CD8-positive, alpha-beta memory T cell (primary cell): Measurements from ENCODE around the gene TCN2. TPM values are rescaled to one million over a fixed set of nuclear protein-coding genes. Genes with fewer than 3 reads are reported as not detected.
"Not testable (repeated sequence)": the region's sequence is repeated elsewhere in the genome, so short reads cannot be mapped to it uniquely, and the experiment has no call there.

Experiments
- CTCF ChIA-PET: fragments of 350-600 bp; sonication (Branson Sonifier 250); formaldehyde crosslinking; loops from one replicate; lab custom pipeline; 2021; ENCODE audit warnings: antibody characterized with exemption; lab: Charles Lee
- POLR2A ChIA-PET: fragments of 350-600 bp; sonication (Branson Sonifier 250); formaldehyde crosslinking; loops from one replicate; lab custom pipeline; 2021; ENCODE audit warnings: antibody characterized with exemption; lab: Charles Lee
- DNase-seq, 5 donors: peaks; one replicate each; pipeline versions ENCODE4 v3.0.0 to v3.0.0-alpha.2; 2020 to 2022; ENCODE audit warnings: mixed read lengths in 1 of 5
- H3K27ac ChIP-seq: one replicate; pipeline ENCODE4 v1.7.0; 2013; ENCODE audit warnings: low read depth, mild to moderate bottlenecking, low read length, moderate library complexity
- H3K27me3 ChIP-seq: 2 replicates; pipeline ENCODE4 v1.7.0; 2013; ENCODE audit warnings: low read length, mild to moderate bottlenecking; ENCODE audit not compliant: insufficient read depth, poor library complexity, severe bottlenecking
- H3K36me3 ChIP-seq: 2 replicates; pipeline ENCODE4 v1.7.0; 2013; ENCODE audit warnings: mild to moderate bottlenecking, low read length, moderate library complexity; ENCODE audit not compliant: insufficient read depth
- H3K4me1 ChIP-seq: 2 replicates; pipeline ENCODE4 v1.7.0; 2013; ENCODE audit warnings: mild to moderate bottlenecking, low read length, moderate library complexity; ENCODE audit not compliant: insufficient read depth
- H3K4me3 ChIP-seq: 2 replicates; pipeline ENCODE4 v1.7.0; 2013; ENCODE audit warnings: mild to moderate bottlenecking, low read length
- H3K9me3 ChIP-seq: 2 replicates; pipeline ENCODE4 v1.7.0; 2013; ENCODE audit warnings: mild to moderate bottlenecking, low read length
- H3K27ac Mint-ChIP-seq, 8 donors: one replicate each; pipeline ENCODE4 v1.8.0; 2020 to 2021; ENCODE audit warnings: mixed read lengths in 8 of 8, mild to moderate bottlenecking in 6 of 8, inconsistent platforms in 3 of 8, moderate library complexity in 3 of 8
- H3K27me3 Mint-ChIP-seq, 2 donors: one replicate each; pipeline ENCODE4 v1.8.0; 2020 to 2021; ENCODE audit warnings: mixed read lengths in 2 of 2, mild to moderate bottlenecking in 1 of 2, moderate library complexity in 1 of 2
- H3K36me3 Mint-ChIP-seq, 3 donors: one replicate each; pipeline ENCODE4 v1.8.0; 2020 to 2021; ENCODE audit warnings: mixed read lengths in 3 of 3, inconsistent platforms in 1 of 3, mild to moderate bottlenecking in 1 of 3
- H3K4me1 Mint-ChIP-seq, 3 donors: one replicate each; pipeline ENCODE4 v1.8.0; 2020 to 2021; ENCODE audit warnings: mixed read lengths in 3 of 3, inconsistent platforms in 1 of 3, mild to moderate bottlenecking in 1 of 3
- H3K4me3 Mint-ChIP-seq, 7 donors: one replicate each; pipeline ENCODE4 v1.8.0; 2020 to 2021; ENCODE audit warnings: mixed read lengths in 7 of 7, mild to moderate bottlenecking in 6 of 7, moderate library complexity in 4 of 7, inconsistent platforms in 2 of 7
- H3K9me3 Mint-ChIP-seq, 5 donors: one replicate each; pipeline ENCODE4 v1.8.0; 2020 to 2022; ENCODE audit warnings: mixed read lengths in 5 of 5, mild to moderate bottlenecking in 3 of 5, moderate library complexity in 2 of 5, inconsistent platforms in 1 of 5
- polyA plus RNA-seq: library from polyadenylated mRNA; unstranded; fragments of 300-500 nt; fragmentation: Illumina TruSeq; gene quantifications from one replicate; pipeline ENCODE4 v1.2.3, GENCODE V29; 2021
- total RNA-seq, 2 experiments: library from RNA; stranded (reverse); gene quantifications; one replicate each; pipeline ENCODE4 v1.2.3, GENCODE V29; 2021

TCN2 gene
- total and polyA plus RNA-seq, 3 experiments from 2014 or later: 0.11 to 0.63 (median 0.28) TPM

GRCh38 chr22:30582788-30583545 is 24.0 kb upstream of the TCN2 start:
- peaks cover 25 to 98% (median 27%) of the 10 kb centered on the region in 3 donors for H3K36me3 Mint-ChIP-seq
- no peaks in the 10 kb centered on the region for H3K4me1 Mint-ChIP-seq
- DNase-seq: no peak
- Histone ChIP-seq H3K27me3 (no peaks in the 10 kb centered on the region), H3K36me3 (peaks cover 83% of the 10 kb centered on the region), H3K4me3 (no peak overlapping the region), H3K27ac (no peak overlapping the region), H3K4me1 (no peaks in the 10 kb centered on the region), H3K9me3 (no peaks in the 10 kb centered on the region)
- POLR2A ChIA-PET: interaction anchor here (1.1 kb wide), 1 partner anchor 1236 kb away, joined by 4 read pairs; no protein-coding TSS in a partner anchor
- H3K4me3 Mint-ChIP-seq: no peak overlapping the region
- CTCF ChIA-PET: no interaction called here
- peak overlapping the region in 1 of 8 donors; percentile 70 for H3K27ac Mint-ChIP-seq
- H3K9me3 Mint-ChIP-seq: no peaks in the 10 kb centered on the region
- no peaks in the 10 kb centered on the region for H3K27me3 Mint-ChIP-seq

DNA sequence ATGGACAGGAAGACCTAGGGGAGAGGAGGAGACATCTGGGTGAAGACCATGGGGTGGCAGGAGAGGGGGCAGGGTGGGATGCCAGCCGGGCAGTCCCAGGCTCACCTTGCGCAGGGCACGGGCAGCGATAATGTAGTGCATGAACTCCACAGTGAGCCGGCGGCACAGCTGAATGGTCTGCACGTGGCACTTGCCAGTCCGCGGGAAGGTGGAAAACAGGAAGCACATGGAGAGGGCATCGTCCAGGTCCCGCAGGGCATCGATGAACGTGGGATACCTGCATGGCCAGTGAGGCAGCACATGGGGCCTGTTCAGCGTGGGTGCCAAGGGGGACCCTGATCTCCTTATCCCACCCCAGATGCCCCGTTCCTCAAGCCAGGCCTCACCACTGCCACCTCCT is 22.5 kb upstream of the TCN2 start:
- Mint-ChIP-seq H3K36me3 (peaks cover 21 to 99% (median 21%) of the 10 kb centered on the region in 3 donors), H3K9me3 (no peaks in the 10 kb centered on the region), H3K4me3 (no peak overlapping the region), H3K27ac (no peak overlapping the region), H3K27me3 (no peaks in the 10 kb centered on the region), H3K4me1 (peaks cover 0 to 2% (median 0%) of the 10 kb centered on the region in 3 donors)
- H3K9me3 ChIP-seq: no peaks in the 10 kb centered on the region
- no peak overlapping the region for H3K4me3 ChIP-seq
- CTCF ChIA-PET: no interaction called here
- POLR2A ChIA-PET: no interaction called here
- H3K36me3 ChIP-seq: peaks cover 86% of the 10 kb centered on the region
- no peaks in the 10 kb centered on the region for H3K27me3 ChIP-seq
- H3K4me1 ChIP-seq: no peaks in the 10 kb centered on the region
- no peak for DNase-seq
- no peak overlapping the region for H3K27ac ChIP-seq

DNA sequence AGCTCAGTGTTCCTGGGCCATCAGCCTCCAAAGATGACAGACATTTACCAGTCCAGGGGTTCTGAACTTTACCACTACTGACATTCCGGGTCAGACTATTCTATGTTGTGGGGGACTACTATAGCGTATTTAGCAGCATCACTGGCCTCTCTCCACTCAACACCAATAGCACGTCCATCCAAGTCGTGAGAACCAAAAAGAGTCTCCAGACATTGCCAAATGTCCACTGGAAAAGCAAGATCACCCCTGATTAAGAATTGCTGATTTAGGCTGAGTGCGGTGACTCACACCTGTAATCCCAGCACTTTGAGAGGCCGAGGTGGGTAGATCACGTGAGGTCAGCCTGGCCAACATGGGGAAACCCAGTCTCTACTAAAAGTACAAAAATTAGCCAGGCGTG is 20.6 kb upstream of the TCN2 start:
- Mint-ChIP-seq H3K9me3 (no peaks in the 10 kb centered on the region), H3K36me3 (peaks cover 17 to 83% (median 23%) of the 10 kb centered on the region in 3 donors), H3K4me1 (peaks cover 0 to 13% (median 0%) of the 10 kb centered on the region in 3 donors), H3K4me3 (peak overlapping the region in 1 of 7 donors; percentile 60), H3K27me3 (no peaks in the 10 kb centered on the region), H3K27ac (peak overlapping the region in 1 of 8 donors; percentile 29)
- Histone ChIP-seq H3K9me3 (no peaks in the 10 kb centered on the region), H3K4me3 (no peak overlapping the region), H3K27ac (no peak overlapping the region), H3K36me3 (peaks cover 67% of the 10 kb centered on the region), H3K27me3 (no peaks in the 10 kb centered on the region), H3K4me1 (peaks cover 10% of the 10 kb centered on the region)
- DNase-seq: no peak
- ChIA-PET CTCF (no interaction called here), POLR2A (interaction anchor here (0.6 kb wide), 1 partner anchor 533 kb away, joined by 4 read pairs; no protein-coding TSS in a partner anchor)

GRCh38 chr22:30591191-30591587 is 15.8 kb upstream of the TCN2 start:
- no peaks in the 10 kb centered on the region for H3K9me3 ChIP-seq
- H3K4me3 ChIP-seq: peak overlapping the region; percentile 86
- DNase-seq: no peak
- H3K36me3 ChIP-seq: peaks cover 25% of the 10 kb centered on the region
- Mint-ChIP-seq H3K4me1 (peaks cover 0 to 13% (median 0%) of the 10 kb centered on the region in 3 donors), H3K27me3 (peaks cover 0 to 10% of the 10 kb centered on the region in 2 donors), H3K36me3 (peaks cover 11 to 36% (median 15%) of the 10 kb centered on the region in 3 donors), H3K27ac (no peak overlapping the region), H3K9me3 (no peaks in the 10 kb centered on the region), H3K4me3 (no peak overlapping the region)
- H3K27me3 ChIP-seq: no peaks in the 10 kb centered on the region
- H3K27ac ChIP-seq: peak overlapping the region; percentile 82
- ChIA-PET POLR2A (interaction anchor here (1.0 to 1.4 kb wide), 2 partner anchors 44 to 378 kb away, joined by 4 to 7 read pairs; partner anchors contain the start of genes MORC2, SLC35E4 and TUG1), CTCF (interaction anchor here (1.0 to 1.9 kb wide), 2 partner anchors 12 to 44 kb away, joined by 3 to 7 read pairs; partner anchors contain the start of gene SLC35E4)
- peaks cover 10% of the 10 kb centered on the region for H3K4me1 ChIP-seq

DNA sequence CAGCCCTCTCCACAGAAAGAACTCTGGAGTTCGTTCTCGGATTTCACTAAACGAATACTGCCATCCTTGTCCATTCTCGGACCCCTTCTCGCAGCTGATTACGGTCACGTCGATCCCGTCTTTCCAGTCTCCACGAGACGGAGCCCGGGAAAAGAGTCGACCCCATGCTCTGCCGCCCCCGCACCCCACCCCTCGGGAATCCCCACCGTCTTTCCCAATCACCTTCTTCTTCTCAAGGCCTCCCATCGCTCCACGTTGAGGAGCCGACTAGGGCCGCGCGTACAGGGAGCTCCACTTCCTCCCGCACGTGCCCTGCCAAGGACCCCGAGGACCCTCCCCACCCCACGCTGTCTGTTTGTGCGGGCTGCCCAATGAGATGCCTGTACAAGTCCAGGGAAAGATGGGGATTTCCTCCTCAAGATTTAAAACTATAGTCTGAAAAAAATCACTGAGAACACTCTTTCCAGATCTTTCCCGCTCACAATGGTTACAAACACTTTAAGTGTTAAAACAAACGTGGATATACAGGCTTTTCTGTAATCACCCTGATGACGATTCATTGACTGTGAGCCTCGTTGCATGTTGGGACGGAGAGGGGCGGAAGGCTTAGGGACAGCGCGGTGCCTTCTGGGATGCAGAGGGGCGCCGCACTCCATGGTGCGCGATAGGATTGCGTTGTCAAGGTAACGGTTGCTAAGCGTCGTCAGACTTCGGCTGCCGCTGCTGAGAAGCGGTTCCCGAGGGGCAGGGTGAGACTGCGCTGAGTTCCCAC is 15.2 kb upstream of the TCN2 start, which contains the start of gene PES1:
Gene PES1 (minus strand): TSS at position 323 of the 772 bp plus-strand sequence. CDS start 77 bp downstream, at position 246.
- POLR2A ChIA-PET: interaction anchor here (0.8 to 1.4 kb wide), 3 partner anchors 43 to 1070 kb away, joined by 3 to 7 read pairs (median 4); partner anchors contain the start of genes MORC2, PISD, SLC35E4 and TUG1

GRCh38 chr22:30592360-30592713 is 14.6 kb upstream of the TCN2 start:
- H3K9me3 Mint-ChIP-seq, H3K4me3 Mint-ChIP-seq, DNase-seq, H3K9me3 ChIP-seq, H3K27ac Mint-ChIP-seq, H3K27me3 ChIP-seq, H3K4me1 ChIP-seq: not testable (repeated sequence)
- peaks cover 2 to 25% (median 8%) of the 10 kb centered on the region in 3 donors for H3K36me3 Mint-ChIP-seq
- peak overlapping the region; percentile 82 for H3K27ac ChIP-seq
- CTCF ChIA-PET: interaction anchor here (1.0 to 1.3 kb wide), 2 partner anchors 14 to 15 kb away, joined by 3 to 5 read pairs; partner anchors contain the start of gene TCN2
- peak overlapping the region; percentile 86 for H3K4me3 ChIP-seq
- H3K27me3 Mint-ChIP-seq: peaks cover 0 to 13% of the 10 kb centered on the region in 2 donors
- peaks cover 0 to 13% (median 0%) of the 10 kb centered on the region in 3 donors for H3K4me1 Mint-ChIP-seq
- peaks cover 13% of the 10 kb centered on the region for H3K36me3 ChIP-seq
- POLR2A ChIA-PET: interaction anchor here (0.7 to 1.4 kb wide), 3 partner anchors 377 to 1070 kb away, joined by 3 to 4 read pairs (median 4); partner anchors contain the start of genes MORC2, PISD and TUG1

More for the DNA sequence above, 15.2 kb upstream of the TCN2 start, which contains the start of gene PES1:
- no peak within 1 kb of the TSS for H3K4me3 Mint-ChIP-seq
- Histone ChIP-seq H3K36me3 (peaks cover 19% of the 10 kb centered on the region), H3K27me3 (no peaks in the 10 kb centered on the region), H3K4me3 (peak within 1 kb of the TSS; percentile 86), H3K4me1 (peaks cover 10% of the 10 kb centered on the region), H3K9me3 (no peaks in the 10 kb centered on the region), H3K27ac (peak within 1 kb of the TSS; percentile 82)
- DNase-seq: peak; percentile 88 to 97 (median 96)
- no peak within 1 kb of the TSS for H3K27ac Mint-ChIP-seq
- H3K27me3 Mint-ChIP-seq: peaks cover 0 to 10% of the 10 kb centered on the region in 2 donors
- CTCF ChIA-PET: interaction anchor here (1.0 to 1.9 kb wide), 3 partner anchors 11 to 43 kb away, joined by 3 to 7 read pairs (median 5); partner anchors contain the start of genes SLC35E4 and TCN2
- peaks cover 0 to 13% (median 0%) of the 10 kb centered on the region in 3 donors for H3K4me1 Mint-ChIP-seq
- peaks cover 6 to 30% (median 12%) of the 10 kb centered on the region in 3 donors for H3K36me3 Mint-ChIP-seq
- H3K9me3 Mint-ChIP-seq: no peaks in the 10 kb centered on the region

DNA sequence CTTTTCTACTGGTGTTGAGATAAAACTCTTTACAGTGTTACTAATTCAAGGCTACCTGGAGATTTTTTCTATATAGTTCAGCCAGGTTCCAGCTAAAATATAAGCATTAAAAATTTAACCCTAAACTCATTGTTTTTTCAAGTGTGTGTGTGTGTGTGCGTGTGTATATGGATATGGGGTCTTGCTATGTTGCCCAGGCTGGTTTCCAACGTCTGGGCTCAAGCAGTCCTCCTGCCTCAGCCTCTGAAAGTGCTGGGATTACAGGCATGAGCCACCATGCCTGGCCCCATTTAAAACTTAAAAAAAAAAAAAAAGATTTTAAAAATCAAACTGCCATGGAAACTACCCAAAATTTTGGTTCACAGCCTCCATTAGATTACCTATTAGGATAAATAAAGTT is 10.8 kb upstream of the TCN2 start:
- H3K27me3 Mint-ChIP-seq: peaks cover 0 to 15% of the 10 kb centered on the region in 2 donors
- no peaks in the 10 kb centered on the region for H3K9me3 Mint-ChIP-seq
- ChIA-PET CTCF (interaction anchor here (0.8 kb wide), 1 partner anchor 10 kb away, joined by 3 read pairs; no protein-coding TSS in a partner anchor), POLR2A (no interaction called here)
- no peak for DNase-seq
- no peak overlapping the region for H3K4me3 ChIP-seq
- no peaks in the 10 kb centered on the region for H3K36me3 ChIP-seq
- no peak overlapping the region for H3K27ac ChIP-seq
- no peaks in the 10 kb centered on the region for H3K36me3 Mint-ChIP-seq
- H3K9me3 ChIP-seq: no peaks in the 10 kb centered on the region
- no peaks in the 10 kb centered on the region for H3K27me3 ChIP-seq
- no peak overlapping the region for H3K27ac Mint-ChIP-seq
- H3K4me1 Mint-ChIP-seq: no peaks in the 10 kb centered on the region
- no peak overlapping the region for H3K4me3 Mint-ChIP-seq
- peaks cover under 1% of the 10 kb centered on the region for H3K4me1 ChIP-seq
